ENCODE measurements around the gene DUT. TPM values are rescaled to one million over a fixed set of nuclear protein-coding genes. Genes with fewer than 3 reads are reported as not detected.

Gene DUT
- 72.7 TPM for total RNA-seq

DNA sequence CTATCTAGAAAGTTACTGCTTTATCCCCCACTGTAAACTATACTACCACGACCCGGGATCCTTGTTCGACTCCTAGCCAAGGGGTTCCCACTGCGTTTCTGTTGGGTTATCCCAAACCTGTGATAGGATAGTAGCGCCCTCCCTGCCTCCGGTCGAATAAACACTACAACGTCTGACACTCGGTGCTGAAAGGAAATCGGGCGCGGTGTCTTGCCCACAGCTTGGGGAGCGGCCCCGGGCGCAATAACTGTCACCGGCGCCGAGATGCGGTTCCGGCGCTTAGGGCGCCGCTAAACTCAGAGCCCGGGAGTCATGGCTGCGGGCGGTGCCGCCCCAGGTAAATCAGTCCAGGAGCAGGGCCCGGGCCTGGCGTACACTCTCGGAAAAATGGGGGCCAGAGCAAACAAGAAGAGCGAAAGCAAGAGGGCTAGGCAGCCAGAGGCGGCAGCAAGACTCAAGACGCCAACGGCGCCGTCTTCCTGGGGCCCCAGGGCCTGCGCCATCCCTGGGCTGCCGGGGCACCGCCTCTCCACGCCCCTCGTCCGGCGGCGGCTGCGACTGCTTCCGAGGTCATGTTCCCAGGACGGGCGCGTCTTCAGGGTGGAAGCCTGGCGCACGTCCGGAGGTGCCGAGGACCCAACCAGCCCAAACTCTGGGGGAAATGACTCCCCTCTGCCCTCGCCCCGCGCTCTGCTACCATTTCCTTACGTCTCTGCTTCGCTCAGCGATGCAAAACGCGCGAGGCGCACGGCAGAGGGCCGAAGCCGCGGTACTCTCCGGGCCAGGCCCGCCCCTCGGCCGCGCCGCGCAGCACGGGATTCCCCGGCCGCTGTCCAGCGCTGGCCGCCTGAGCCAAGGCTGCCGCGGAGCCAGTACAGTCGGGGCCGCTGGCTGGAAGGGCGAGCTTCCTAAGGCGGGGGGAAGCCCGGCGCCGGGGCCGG is at the start of gene DUT:
DUT (plus strand) TSS at position 575 of the 941 bp plus-strand sequence; CDS start at position 662, 87 bp downstream.

Small RNA genes within 50 kb of the gene (small RNA-seq; reads per million reads assigned to genes)
- not detected for gene RF00019

Other genes with a start within 250 kb of the DUT start
- 0.92 TPM for gene SLC24A5, start 210.4 kb upstream of the DUT start, total RNA-seq
- 140 TPM for gene MYEF2, start 153.1 kb upstream of the DUT start, total RNA-seq
- gene CTXN2, start 139.8 kb upstream of the DUT start, total RNA-seq = 1.6 TPM
- gene SLC12A1, start 125.1 kb upstream of the DUT start, total RNA-seq = 5.8 TPM